IMR-90 (cell line): ENCODE results near the gene TEAD2.

Source experiments
- BHLHE40 ChIP-seq: fragments of 150-350 bp; IDR thresholded peaks from 2 replicates; pipeline ENCODE4 v1.6.1; 2016; ENCODE audit warnings: mild to moderate bottlenecking, low read depth, low read length
- CEBPB ChIP-seq: IDR thresholded peaks from 2 replicates; pipeline ENCODE4 v1.6.1; 2012; ENCODE audit warnings: low read depth, low read length, improper control_type of control experiment
- CTCF ChIP-seq: conservative IDR thresholded peaks from 2 replicates; pipeline ENCODE4 v1.5.1; 2012; ENCODE audit warnings: mild to moderate bottlenecking, low read depth, low read length, improper control_type of control experiment
- ELK1 ChIP-seq: fragments of 150-350 bp; IDR thresholded peaks from 2 replicates; pipeline ENCODE4 v1.6.1; 2016; ENCODE audit warnings: low read depth, mild to moderate bottlenecking, low read length, moderate library complexity, borderline replicate concordance
- FOS ChIP-seq: fragments of 150-350 bp; IDR thresholded peaks from 2 replicates; pipeline ENCODE4 v1.6.1; 2016; ENCODE audit warnings: low read depth, low read length
- MAFK ChIP-seq: IDR thresholded peaks from 2 replicates; pipeline ENCODE4 v1.6.1; 2012; ENCODE audit warnings: low read depth, low read length, improper control_type of control experiment
- MAZ ChIP-seq: IDR thresholded peaks from 2 replicates; pipeline ENCODE4 v1.6.1; 2012; ENCODE audit warnings: low read depth, mild to moderate bottlenecking, low read length, improper control_type of control experiment, moderate library complexity, borderline replicate concordance
- MXI1 ChIP-seq: IDR thresholded peaks from 2 replicates; pipeline ENCODE4 v1.6.1; 2012; ENCODE audit warnings: low read depth, mild to moderate bottlenecking, low read length, moderate library complexity, borderline replicate concordance
- POLR2A ChIP-seq: IDR thresholded peaks from 2 replicates; pipeline ENCODE4 v1.6.1; 2012; ENCODE audit warnings: mild to moderate bottlenecking, low read depth, low read length
- RAD21 ChIP-seq: IDR thresholded peaks from 2 replicates; pipeline ENCODE4 v1.6.1; 2012; ENCODE audit warnings: low read length, improper control_type of control experiment
- RCOR1 ChIP-seq: IDR thresholded peaks from 2 replicates; pipeline ENCODE4 v1.6.1; 2012; ENCODE audit warnings: mild to moderate bottlenecking, low read length, improper control_type of control experiment; ENCODE audit not compliant: insufficient replicate concordance
- RFX5 ChIP-seq: IDR thresholded peaks from 2 replicates; pipeline ENCODE4 v1.8.0; 2012; ENCODE audit warnings: low read depth, mild to moderate bottlenecking, low read length, moderate library complexity
- SMC3 ChIP-seq: fragments of 150-350 bp; IDR thresholded peaks from 2 replicates; pipeline ENCODE4 v1.6.1; 2016; ENCODE audit warnings: low read depth, mild to moderate bottlenecking, antibody characterized with exemption, low read length, moderate library complexity
- TF ChIP-seq, protein P1 (sequence below): fragments of 150-350 bp; IDR thresholded peaks from 2 replicates; pipeline ENCODE4 v1.6.1; 2017; ENCODE audit warnings: mild to moderate bottlenecking, antibody characterized with exemption, low read length, low read depth

GRCh38 chr19:49382639-49383038 is 20.4 kb upstream of the TEAD2 start:
- TF ChIP-seq CTCF, result no peak
- TF ChIP-seq RCOR1, result no peak
- TF ChIP-seq POLR2A, result no peak
- no peak for TF ChIP-seq SMC3
- no peak for TF ChIP-seq MXI1
- no peak for TF ChIP-seq ELK1
- TF ChIP-seq, protein P1, sequence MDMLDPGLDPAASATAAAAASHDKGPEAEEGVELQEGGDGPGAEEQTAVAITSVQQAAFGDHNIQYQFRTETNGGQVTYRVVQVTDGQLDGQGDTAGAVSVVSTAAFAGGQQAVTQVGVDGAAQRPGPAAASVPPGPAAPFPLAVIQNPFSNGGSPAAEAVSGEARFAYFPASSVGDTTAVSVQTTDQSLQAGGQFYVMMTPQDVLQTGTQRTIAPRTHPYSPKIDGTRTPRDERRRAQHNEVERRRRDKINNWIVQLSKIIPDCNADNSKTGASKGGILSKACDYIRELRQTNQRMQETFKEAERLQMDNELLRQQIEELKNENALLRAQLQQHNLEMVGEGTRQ, result no peak
- no peak for TF ChIP-seq FOS
- no peak for TF ChIP-seq RAD21
- no peak for TF ChIP-seq MAFK
- no peak for TF ChIP-seq BHLHE40
- no peak for TF ChIP-seq CEBPB
- no peak for TF ChIP-seq RFX5
- TF ChIP-seq MAZ, result no peak
